Body of pancreas (tissue), 4 donors: ENCODE measurements around the gene LTBP4.

Source experiments
- POLR2A ChIP-seq, 3 donors: fragments of 450-650 bp; IDR thresholded peaks; one replicate each; pipeline ENCODE4 v1.6.1; 2016; ENCODE audit warnings: antibody characterized with exemption in 3 of 3, mild to moderate bottlenecking in 2 of 3
- TF ChIP-seq, protein P1 (sequence below), 7 experiments: fragments of 450-650 bp in 4 of 7; fragments of 200-600 bp in 3 of 7; sonication (generic) in 3 of 7; IDR thresholded peaks; one replicate each; pipeline ENCODE4 v1.5.1; 2016 to 2019; ENCODE audit warnings: antibody characterized with exemption in 7 of 7

- TF ChIP-seq POLR2A (IDR thresholded peaks at IDR 0.05) = no peak
- TF ChIP-seq, protein P1, sequence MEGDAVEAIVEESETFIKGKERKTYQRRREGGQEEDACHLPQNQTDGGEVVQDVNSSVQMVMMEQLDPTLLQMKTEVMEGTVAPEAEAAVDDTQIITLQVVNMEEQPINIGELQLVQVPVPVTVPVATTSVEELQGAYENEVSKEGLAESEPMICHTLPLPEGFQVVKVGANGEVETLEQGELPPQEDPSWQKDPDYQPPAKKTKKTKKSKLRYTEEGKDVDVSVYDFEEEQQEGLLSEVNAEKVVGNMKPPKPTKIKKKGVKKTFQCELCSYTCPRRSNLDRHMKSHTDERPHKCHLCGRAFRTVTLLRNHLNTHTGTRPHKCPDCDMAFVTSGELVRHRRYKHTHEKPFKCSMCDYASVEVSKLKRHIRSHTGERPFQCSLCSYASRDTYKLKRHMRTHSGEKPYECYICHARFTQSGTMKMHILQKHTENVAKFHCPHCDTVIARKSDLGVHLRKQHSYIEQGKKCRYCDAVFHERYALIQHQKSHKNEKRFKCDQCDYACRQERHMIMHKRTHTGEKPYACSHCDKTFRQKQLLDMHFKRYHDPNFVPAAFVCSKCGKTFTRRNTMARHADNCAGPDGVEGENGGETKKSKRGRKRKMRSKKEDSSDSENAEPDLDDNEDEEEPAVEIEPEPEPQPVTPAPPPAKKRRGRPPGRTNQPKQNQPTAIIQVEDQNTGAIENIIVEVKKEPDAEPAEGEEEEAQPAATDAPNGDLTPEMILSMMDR (IDR thresholded peaks at IDR 0.05) = no peak
These were observed 35.2 kb upstream of the LTBP4 start for GRCh38 chr19:40565910-40566495.
